H9 (cell line): ENCODE results near the gene JMJD7. TPM values are rescaled to one million over a fixed set of nuclear protein-coding genes. Genes with fewer than 3 reads are reported as not detected.

Source experiments
- DNase-seq: peaks from one replicate; pipeline ENCODE4 v3.0.0-alpha.2; 2017
- H2AFZ ChIP-seq: one replicate; pipeline ENCODE4 v1.6.1; 2013; ENCODE audit warnings: mild to moderate bottlenecking, low read length, control low read depth, moderate library complexity
- H2AK5ac ChIP-seq: 2 replicates; pipeline ENCODE4 v1.6.1; 2013; ENCODE audit warnings: low read length, control low read depth, mixed read lengths; ENCODE audit not compliant: insufficient read length
- H2BK120ac ChIP-seq: one replicate; pipeline ENCODE4 v1.6.1; 2013; ENCODE audit warnings: low read depth, mild to moderate bottlenecking, low read length, control low read depth, inconsistent platforms; ENCODE audit not compliant: poor library complexity, severe bottlenecking
- H2BK12ac ChIP-seq: 2 replicates; pipeline ENCODE4 v1.6.1; 2013; ENCODE audit warnings: low read length, control low read depth, mixed read lengths, low read depth; ENCODE audit not compliant: insufficient read length
- H2BK15ac ChIP-seq: 2 replicates; pipeline ENCODE4 v1.6.1; 2013; ENCODE audit warnings: low read depth, low read length, control low read depth
- H2BK20ac ChIP-seq: one replicate; pipeline ENCODE4 v1.6.1; 2013; ENCODE audit warnings: low read depth, mild to moderate bottlenecking, low read length, control low read depth, inconsistent platforms; ENCODE audit not compliant: poor library complexity, severe bottlenecking
- H2BK5ac ChIP-seq: 2 replicates; pipeline ENCODE4 v1.6.1; 2013; ENCODE audit warnings: low read length, control low read depth, mixed read lengths; ENCODE audit not compliant: insufficient read length
- H3K14ac ChIP-seq: 2 replicates; pipeline ENCODE4 v1.6.1; 2013; ENCODE audit warnings: low read length, control low read depth; ENCODE audit not compliant: insufficient read depth
- H3K18ac ChIP-seq: 2 replicates; pipeline ENCODE4 v1.6.1; 2013; ENCODE audit warnings: low read depth, mild to moderate bottlenecking, mixed read lengths, low read length, control low read depth; ENCODE audit not compliant: insufficient read length
- H3K23ac ChIP-seq: 2 replicates; pipeline ENCODE4 v1.6.1; 2013; ENCODE audit warnings: low read length, control low read depth, mixed read lengths, low read depth; ENCODE audit not compliant: insufficient read length
- H3K23me2 ChIP-seq: 2 replicates; pipeline ENCODE4 v1.6.1; 2013; ENCODE audit warnings: low read depth, mild to moderate bottlenecking, mixed read lengths, low read length, control low read depth; ENCODE audit not compliant: insufficient read length, poor library complexity, severe bottlenecking
- H3K27ac ChIP-seq: 2 replicates; pipeline ENCODE4 v1.5.1; 2013; ENCODE audit warnings: low read length, control low read depth, mixed read lengths, low read depth; ENCODE audit not compliant: insufficient read length
- H3K27me3 ChIP-seq: 2 replicates; pipeline ENCODE4 v1.6.1; 2013; ENCODE audit warnings: low read length, control low read depth, inconsistent platforms; ENCODE audit not compliant: insufficient read depth
- H3K4ac ChIP-seq: 2 replicates; pipeline ENCODE4 v1.6.1; 2013; ENCODE audit warnings: low read depth, mild to moderate bottlenecking, control low read depth, inconsistent platforms, low read length, moderate library complexity
- H3K4me1 ChIP-seq: 2 replicates; pipeline ENCODE4 v1.6.1; 2013; ENCODE audit warnings: low read length, control low read depth, inconsistent platforms; ENCODE audit not compliant: insufficient read depth
- H3K4me2 ChIP-seq: 2 replicates; pipeline ENCODE4 v1.6.1; 2013; ENCODE audit warnings: low read length, control low read depth, mixed read lengths; ENCODE audit not compliant: insufficient read length, insufficient read depth
- H3K56ac ChIP-seq: 2 replicates; pipeline ENCODE4 v1.6.1; 2013; ENCODE audit warnings: low read depth, mild to moderate bottlenecking, mixed read lengths, low read length, control low read depth; ENCODE audit not compliant: insufficient read length
- H3K79me1 ChIP-seq: 2 replicates; pipeline ENCODE4 v1.6.1; 2013; ENCODE audit warnings: low read depth, mild to moderate bottlenecking, moderate library complexity, low read length, control low read depth, inconsistent platforms; ENCODE audit not compliant: insufficient read depth, poor library complexity, severe bottlenecking
- H3K79me2 ChIP-seq: 2 replicates; pipeline ENCODE4 v1.6.1; 2013; ENCODE audit warnings: low read length, control low read depth, inconsistent platforms; ENCODE audit not compliant: insufficient read depth
- H3K9ac ChIP-seq: 2 replicates; pipeline ENCODE4 v1.6.1; 2013; ENCODE audit warnings: low read length, control low read depth, mixed read lengths; ENCODE audit not compliant: insufficient read length; ENCODE audit errors: extremely low read depth
- H3K9me3 ChIP-seq: one replicate; pipeline ENCODE4 v1.6.1; 2013; ENCODE audit warnings: low read depth, low read length, inconsistent platforms; ENCODE audit not compliant: control insufficient read depth
- H3T11ph ChIP-seq: one replicate; pipeline ENCODE4 v1.6.1; 2013; ENCODE audit warnings: mild to moderate bottlenecking, low read length, control low read depth, inconsistent platforms
- H4K20me1 ChIP-seq: one replicate; pipeline ENCODE4 v1.6.1; 2013; ENCODE audit not compliant: control insufficient read depth, insufficient read length, insufficient read depth
- H4K5ac ChIP-seq: 2 replicates; pipeline ENCODE4 v1.6.1; 2013; ENCODE audit warnings: low read depth, mild to moderate bottlenecking, mixed read lengths, low read length, control low read depth; ENCODE audit not compliant: insufficient read length
- H4K8ac ChIP-seq: replicated peaks from 2 replicates; pipeline ENCODE4 v1.6.1; 2013; ENCODE audit warnings: low read length, control low read depth, mixed read lengths, low read depth; ENCODE audit not compliant: insufficient read length
- H4K91ac ChIP-seq: 2 replicates; pipeline ENCODE4 v1.6.1; 2013; ENCODE audit warnings: low read depth, mild to moderate bottlenecking, moderate library complexity, mixed read lengths, low read length, control low read depth; ENCODE audit not compliant: insufficient read length
- H3K27ac Mint-ChIP-seq, 3 experiments: 2 replicates in 2 of 3; 3 replicates in 1 of 3; pipeline ENCODE4 v1.8.0; 2020 to 2021; ENCODE audit warnings: mixed read lengths in 3 of 3, mild to moderate bottlenecking in 1 of 3, moderate library complexity in 1 of 3
- H3K27me3 Mint-ChIP-seq: 2 replicates; pipeline ENCODE4 v1.8.0; 2021; ENCODE audit warnings: low read depth, mild to moderate bottlenecking, moderate library complexity, mixed read lengths
- H3K36me3 Mint-ChIP-seq, 3 experiments: 2 replicates in 2 of 3; 3 replicates in 1 of 3; pipeline ENCODE4 v1.8.0; 2020 to 2021; ENCODE audit warnings: low read depth in 3 of 3, mixed read lengths in 3 of 3; ENCODE audit not compliant: insufficient read depth in 1 of 3
- H3K4me1 Mint-ChIP-seq, 2 experiments: 2 replicates each; pipeline ENCODE4 v1.8.0; 2020; ENCODE audit warnings: mixed read lengths in 2 of 2
- H3K4me3 Mint-ChIP-seq, 2 experiments: 2 replicates in 1 of 2; 3 replicates in 1 of 2; pipeline ENCODE4 v1.8.0; 2020 to 2021; ENCODE audit warnings: mild to moderate bottlenecking in 2 of 2, mixed read lengths in 2 of 2, moderate library complexity in 1 of 2
- H3K9me3 Mint-ChIP-seq, 2 experiments: 2 replicates in 1 of 2; 3 replicates in 1 of 2; pipeline ENCODE4 v1.8.0; 2020; ENCODE audit warnings: mild to moderate bottlenecking in 2 of 2, mixed read lengths in 2 of 2, moderate library complexity in 1 of 2
- CTCF ChIP-seq: fragments of 200-600 bp; sonication (generic); conservative IDR thresholded peaks from 3 replicates; pipeline ENCODE4 v1.8.0; 2021; ENCODE audit warnings: antibody characterized with exemption, mild to moderate bottlenecking
- WGBS: extraction: QIAGEN DNeasy Blood & Tissue Kit; methylation state at CpG from one replicate; pipeline ENCODE4 v1.1.7; 2013; ENCODE audit warnings: missing lambda C conversion rate, low lambda C conversion rate, mixed read lengths; ENCODE audit not compliant: insufficient read length; ENCODE audit errors: extremely low coverage; 5-methylcytosine and 5-hydroxymethylcytosine counted together
- total RNA-seq: library from RNA; stranded (reverse); gene quantifications from 2 replicates; pipeline ENCODE4 v1.2.1, GENCODE V29; 2021

Gene JMJD7
- total RNA-seq, 1 experiment from 2014 or later = 13.3 TPM

GRCh38 chr15:41847981-41848380, 20.1 kb downstream of the JMJD7 start:
- no peak overlapping the region for H2BK12ac ChIP-seq
- no peak overlapping the region for H2BK5ac ChIP-seq
- Mint-ChIP-seq H3K36me3 (peaks cover 3 to 25% (median 21%) of the 10 kb centered on the region in 3 experiments; a peak in 6 of 7 replicates), H3K9me3 (no peaks in the 10 kb centered on the region), H3K4me3 (no peak overlapping the region), H3K27ac (peak overlapping the region in 1 of 3 experiments; percentile 9; a peak in 2 of 7 replicates), H3K27me3 (peaks cover 3% of the 10 kb centered on the region), H3K4me1 (0 out of 4 replicates have a peak, but pooled peaks cover 0 to 5% of the 10 kb centered on the region in 2 experiments)
- no peak overlapping the region for H3K18ac ChIP-seq
- no peak overlapping the region for H3K56ac ChIP-seq
- H3K4ac ChIP-seq = no peak overlapping the region
- no CpG with 5 or more reads among the region's 9 CpGs for WGBS
- no peak overlapping the region for H2BK120ac ChIP-seq
- H4K20me1 ChIP-seq = peaks cover 3% of the 10 kb centered on the region
- H4K91ac ChIP-seq = no peak overlapping the region
- no peak overlapping the region for H2AK5ac ChIP-seq
- H3K27ac ChIP-seq = no peak overlapping the region
- no peak overlapping the region for H3K14ac ChIP-seq
- no peak overlapping the region for H2BK20ac ChIP-seq
- H3K4me2 ChIP-seq = no peak overlapping the region
- no peaks in the 10 kb centered on the region for H3K79me1 ChIP-seq
- no peak overlapping the region for H4K8ac ChIP-seq
- DNase-seq = no peak
- no peak overlapping the region for H3T11ph ChIP-seq
- H3K23ac ChIP-seq = no peak overlapping the region
- no peaks in the 10 kb centered on the region for H3K79me2 ChIP-seq
- H3K27me3 ChIP-seq = no peaks in the 10 kb centered on the region
- no peak overlapping the region for H2AFZ ChIP-seq
- no peak overlapping the region for H2BK15ac ChIP-seq
- H3K9ac ChIP-seq = no peak overlapping the region
- no peaks in the 10 kb centered on the region for H3K9me3 ChIP-seq
- H4K5ac ChIP-seq = no peak overlapping the region
- TF ChIP-seq CTCF = no peak
- H3K4me1 ChIP-seq = no peaks in the 10 kb centered on the region
- H3K23me2 ChIP-seq = peaks cover 3% of the 10 kb centered on the region
